KOPT-K1 (cell line): ENCODE results near the gene FBP2.

Experiments used
- H3K27ac ChIP-seq: fragments of 200-600 bp; sonication (generic); 2 replicates; pipeline ENCODE4 v1.5.1; 2016; ENCODE audit warnings: antibody characterized with exemption, mild to moderate bottlenecking, low read depth, low read length; ENCODE audit not compliant: poor library complexity, severe bottlenecking
- H3K36me3 ChIP-seq: fragments of 200-600 bp; sonication (generic); 2 replicates; pipeline ENCODE4 v1.5.1; 2017; ENCODE audit warnings: antibody characterized with exemption, mild to moderate bottlenecking, low read length, moderate library complexity; ENCODE audit not compliant: insufficient read depth
- H3K9me3 ChIP-seq: fragments of 200-600 bp; sonication (generic); 2 replicates; pipeline ENCODE4 v1.5.1; 2017; ENCODE audit warnings: antibody characterized with exemption, low read length, mild to moderate bottlenecking; ENCODE audit not compliant: insufficient read depth, poor library complexity, severe bottlenecking

The FBP2 gene

GRCh38 chr9:94514722-94515121 lies 78.9 kb downstream of the FBP2 start:
- no peak overlapping the region for H3K27ac ChIP-seq
- no peaks in the 10 kb centered on the region for H3K9me3 ChIP-seq
- no peaks in the 10 kb centered on the region for H3K36me3 ChIP-seq

DNA sequence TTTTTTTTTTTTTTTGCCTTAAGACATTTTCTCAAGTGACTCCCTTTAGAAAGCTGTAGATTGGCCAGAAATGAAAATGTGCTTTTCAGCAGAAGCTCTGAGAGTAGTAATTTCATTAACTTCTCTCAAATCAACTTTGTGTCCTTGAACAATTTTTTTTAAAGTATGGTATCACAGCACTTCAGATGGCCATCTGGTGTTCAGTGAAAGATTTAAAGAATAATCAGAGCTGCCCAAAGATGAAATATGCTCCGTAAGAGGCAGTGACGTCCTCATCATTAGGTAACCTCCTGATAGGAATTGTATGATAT lies 81.7 kb downstream of the FBP2 start:
- Histone ChIP-seq H3K36me3 (no peaks in the 10 kb centered on the region), H3K27ac (no peak overlapping the region), H3K9me3 (no peaks in the 10 kb centered on the region)

DNA sequence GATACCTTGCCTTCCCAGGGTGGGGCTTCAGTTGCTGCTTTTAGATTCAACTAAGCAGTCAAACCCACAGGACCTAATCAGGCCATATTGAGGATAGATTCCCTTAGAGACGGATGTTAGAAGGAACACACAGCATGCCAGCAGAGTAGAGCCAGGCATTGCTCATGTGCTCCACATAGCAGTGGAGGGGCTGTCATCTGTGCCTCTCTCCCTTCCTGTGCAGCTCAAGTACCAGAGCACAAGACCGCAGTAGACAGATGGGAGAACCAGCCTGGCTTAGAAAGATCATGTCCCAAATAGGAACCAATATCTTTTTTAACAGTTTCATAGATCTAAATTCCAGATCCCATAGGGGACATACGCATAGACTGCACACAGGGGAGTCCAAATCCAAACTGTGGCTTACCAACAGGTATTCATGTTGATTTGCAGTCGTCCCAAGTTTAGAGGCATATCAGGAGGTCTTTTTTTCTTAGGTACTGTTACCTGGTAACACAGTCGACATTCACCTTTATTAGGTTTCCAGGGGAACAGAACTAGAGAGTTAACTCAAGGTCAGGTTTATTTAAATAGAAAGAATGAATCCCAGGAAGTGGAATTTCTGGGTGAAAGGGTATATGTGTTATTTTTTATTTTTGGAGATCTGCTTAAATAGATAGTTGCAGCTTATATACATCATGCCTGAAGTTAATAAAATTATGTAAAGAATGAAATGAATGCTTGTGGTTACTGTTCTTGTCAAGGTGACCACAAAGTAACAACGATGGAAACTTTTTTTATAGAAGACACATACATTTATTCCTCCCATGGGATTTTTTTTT lies 82.3 kb downstream of the FBP2 start:
- Histone ChIP-seq H3K27ac (no peak overlapping the region), H3K9me3 (no peaks in the 10 kb centered on the region)

More for the DNA sequence above, 82.3 kb downstream of the FBP2 start:
- no peaks in the 10 kb centered on the region for H3K36me3 ChIP-seq
